Adrenal gland (tissue), 5 donors: ENCODE data around the gene PMVK.

Experiments used
- POLR2A ChIP-seq, 2 donors: fragments of 450-650 bp; IDR thresholded peaks; one replicate each; pipeline ENCODE4 v1.6.1; 2017; ENCODE audit warnings: antibody characterized with exemption in 2 of 2, mild to moderate bottlenecking in 2 of 2, moderate library complexity in 1 of 2
- TF ChIP-seq, protein P1 (sequence below), 6 experiments: fragments of 450-650 bp in 4 of 6; fragments of 200-600 bp in 2 of 6; sonication (generic) in 1 of 6; IDR thresholded peaks; 1 replicate in 5 of 6; 2 replicates in 1 of 6; pipeline versions ENCODE4 v1.5.1 to v1.8.0; 2016 to 2021; ENCODE audit warnings: antibody characterized with exemption in 6 of 6, mild to moderate bottlenecking in 2 of 6, moderate library complexity in 1 of 6
- donor health status: DM: no; HTN: no; CAD: no.

DNA sequence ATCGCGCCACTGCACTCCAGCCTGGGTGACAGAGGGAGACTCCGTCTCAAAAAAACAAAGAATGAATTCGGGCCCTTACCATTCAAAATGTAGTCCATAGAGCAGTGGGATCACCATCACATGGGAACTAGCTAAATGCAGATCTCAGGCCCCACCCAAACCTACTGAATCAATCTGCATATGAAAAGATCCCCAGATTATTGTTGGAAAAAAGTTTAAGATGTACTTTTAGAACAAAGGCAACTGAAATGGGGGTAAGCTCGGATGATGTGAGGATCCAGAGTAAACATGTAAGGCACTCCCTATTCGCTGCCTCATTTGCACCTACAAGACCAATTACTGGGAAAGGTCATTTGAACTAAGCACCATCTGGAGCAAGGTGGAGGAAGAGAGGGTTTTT, 45.8 kb upstream of the PMVK start:
- TF ChIP-seq, protein P1, sequence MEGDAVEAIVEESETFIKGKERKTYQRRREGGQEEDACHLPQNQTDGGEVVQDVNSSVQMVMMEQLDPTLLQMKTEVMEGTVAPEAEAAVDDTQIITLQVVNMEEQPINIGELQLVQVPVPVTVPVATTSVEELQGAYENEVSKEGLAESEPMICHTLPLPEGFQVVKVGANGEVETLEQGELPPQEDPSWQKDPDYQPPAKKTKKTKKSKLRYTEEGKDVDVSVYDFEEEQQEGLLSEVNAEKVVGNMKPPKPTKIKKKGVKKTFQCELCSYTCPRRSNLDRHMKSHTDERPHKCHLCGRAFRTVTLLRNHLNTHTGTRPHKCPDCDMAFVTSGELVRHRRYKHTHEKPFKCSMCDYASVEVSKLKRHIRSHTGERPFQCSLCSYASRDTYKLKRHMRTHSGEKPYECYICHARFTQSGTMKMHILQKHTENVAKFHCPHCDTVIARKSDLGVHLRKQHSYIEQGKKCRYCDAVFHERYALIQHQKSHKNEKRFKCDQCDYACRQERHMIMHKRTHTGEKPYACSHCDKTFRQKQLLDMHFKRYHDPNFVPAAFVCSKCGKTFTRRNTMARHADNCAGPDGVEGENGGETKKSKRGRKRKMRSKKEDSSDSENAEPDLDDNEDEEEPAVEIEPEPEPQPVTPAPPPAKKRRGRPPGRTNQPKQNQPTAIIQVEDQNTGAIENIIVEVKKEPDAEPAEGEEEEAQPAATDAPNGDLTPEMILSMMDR (IDR thresholded peaks at IDR 0.05): no peak
- no peak for TF ChIP-seq POLR2A (IDR thresholded peaks at IDR 0.05)
